DND-41 (cell line): Measurements from ENCODE around the gene ABLIM2.

Experiments used
- EZH2 ChIP-seq: IDR thresholded peaks from 3 replicates; pipeline ENCODE4 v1.6.1; 2012; ENCODE audit warnings: borderline replicate concordance, low read depth, mild to moderate bottlenecking, moderate library complexity, low read length, inconsistent platforms; ENCODE audit not compliant: severe bottlenecking
- TF ChIP-seq, protein P1 (sequence below): IDR thresholded peaks from 2 replicates; pipeline ENCODE4 v1.5.1; 2012; ENCODE audit warnings: borderline replicate concordance, low read length, moderate library complexity, mild to moderate bottlenecking; ENCODE audit not compliant: poor library complexity, severe bottlenecking; ENCODE audit errors: extremely low read depth

DNA sequence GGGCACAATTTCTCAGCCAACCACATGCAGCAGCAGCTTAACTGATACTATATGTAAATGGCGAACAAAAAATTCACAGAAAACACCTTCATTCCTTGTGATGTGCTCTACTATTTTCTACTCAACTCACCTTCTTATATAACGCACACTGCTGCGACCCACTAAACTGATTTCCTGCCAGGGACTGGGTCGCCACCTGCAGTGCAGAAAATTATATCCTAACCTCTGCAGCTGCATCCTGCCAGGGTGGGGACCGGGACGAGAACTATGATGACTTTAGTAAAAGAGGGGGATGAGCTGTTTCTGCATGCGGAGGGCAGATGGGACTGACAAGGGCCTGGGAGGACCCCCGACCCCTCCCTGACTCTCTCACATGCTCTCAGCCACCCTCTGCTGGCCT is 27.4 kb downstream of the ABLIM2 start:
- TF ChIP-seq, protein P1, sequence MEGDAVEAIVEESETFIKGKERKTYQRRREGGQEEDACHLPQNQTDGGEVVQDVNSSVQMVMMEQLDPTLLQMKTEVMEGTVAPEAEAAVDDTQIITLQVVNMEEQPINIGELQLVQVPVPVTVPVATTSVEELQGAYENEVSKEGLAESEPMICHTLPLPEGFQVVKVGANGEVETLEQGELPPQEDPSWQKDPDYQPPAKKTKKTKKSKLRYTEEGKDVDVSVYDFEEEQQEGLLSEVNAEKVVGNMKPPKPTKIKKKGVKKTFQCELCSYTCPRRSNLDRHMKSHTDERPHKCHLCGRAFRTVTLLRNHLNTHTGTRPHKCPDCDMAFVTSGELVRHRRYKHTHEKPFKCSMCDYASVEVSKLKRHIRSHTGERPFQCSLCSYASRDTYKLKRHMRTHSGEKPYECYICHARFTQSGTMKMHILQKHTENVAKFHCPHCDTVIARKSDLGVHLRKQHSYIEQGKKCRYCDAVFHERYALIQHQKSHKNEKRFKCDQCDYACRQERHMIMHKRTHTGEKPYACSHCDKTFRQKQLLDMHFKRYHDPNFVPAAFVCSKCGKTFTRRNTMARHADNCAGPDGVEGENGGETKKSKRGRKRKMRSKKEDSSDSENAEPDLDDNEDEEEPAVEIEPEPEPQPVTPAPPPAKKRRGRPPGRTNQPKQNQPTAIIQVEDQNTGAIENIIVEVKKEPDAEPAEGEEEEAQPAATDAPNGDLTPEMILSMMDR = peak; percentile 23
- TF ChIP-seq EZH2 = no peak
